Activated CD4-positive, alpha-beta T cell treated with anti-CD3 and anti-CD28 coated beads, Interleukin-2, amount 50 U/mL, for 24 hours (primary cell): ENCODE data around the gene CASTOR2.
"Not testable (repeated sequence)": the region's sequence is repeated elsewhere in the genome, so short reads cannot be mapped to it uniquely, and the experiment has no call there.

ENCODE experiments used
- DNase-seq, 2 donors: peaks; one replicate each; pipeline ENCODE4 v3.0.0-alpha.2; 2020; ENCODE audit warnings: low read depth in 1 of 2, low spot score in 1 of 2

Gene CASTOR2

DNA sequence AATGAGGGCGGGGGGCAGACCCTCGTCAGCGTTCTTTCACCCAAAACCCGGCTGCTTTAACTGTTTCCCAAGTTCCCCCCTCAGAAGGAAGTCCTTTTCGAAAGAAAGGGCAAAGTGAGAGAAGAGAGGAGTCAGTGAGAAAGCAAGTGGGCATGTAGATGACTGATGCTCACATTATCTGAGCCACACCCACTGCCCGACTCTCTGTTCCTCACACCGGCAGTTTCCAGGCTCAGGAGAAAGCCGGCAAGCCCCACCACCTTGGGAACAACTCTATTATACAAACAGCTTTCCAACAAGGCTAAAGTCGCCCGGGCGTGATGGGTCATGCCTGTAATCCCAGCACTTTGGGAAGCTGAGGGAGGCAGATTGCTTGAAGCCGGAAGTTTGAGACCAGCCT, 86.0 kb downstream of the CASTOR2 start:
- no peak for DNase-seq

- DNase-seq: no peak
Measured at GRCh38 chr7:75054744-75055143, 90.2 kb downstream of the CASTOR2 start.

- no peak for DNase-seq
Measured at GRCh38 chr7:75055155-75055554, 90.7 kb downstream of the CASTOR2 start.

GRCh38 chr7:75055830-75056772, 91.6 kb downstream of the CASTOR2 start:
- no peak for DNase-seq

DNA sequence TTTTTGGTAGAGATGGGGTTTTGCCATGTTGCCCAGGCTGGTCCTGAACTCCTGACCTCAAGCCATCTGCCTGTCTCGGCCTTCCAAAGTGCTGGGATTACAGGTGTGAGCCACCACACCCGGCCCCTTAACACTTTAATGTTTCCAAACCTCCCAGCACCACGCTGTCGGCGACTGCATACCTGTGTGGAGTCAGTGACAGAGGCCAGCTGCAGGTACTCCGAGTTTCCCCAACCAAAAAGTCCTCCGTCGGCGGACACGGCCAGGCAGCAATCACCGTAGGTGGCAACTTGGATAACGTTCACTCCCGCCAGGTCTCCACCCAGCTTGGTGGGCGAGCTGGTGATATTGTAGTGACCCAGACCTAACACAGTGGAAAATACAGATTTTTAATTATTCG, 93.9 kb downstream of the CASTOR2 start:
- no peak for DNase-seq

- DNase-seq: no peak
Measured at GRCh38 chr7:75064291-75064690, 99.8 kb downstream of the CASTOR2 start.

- no peak for DNase-seq
Measured at GRCh38 chr7:75064801-75065200, 100.3 kb downstream of the CASTOR2 start.

DNA sequence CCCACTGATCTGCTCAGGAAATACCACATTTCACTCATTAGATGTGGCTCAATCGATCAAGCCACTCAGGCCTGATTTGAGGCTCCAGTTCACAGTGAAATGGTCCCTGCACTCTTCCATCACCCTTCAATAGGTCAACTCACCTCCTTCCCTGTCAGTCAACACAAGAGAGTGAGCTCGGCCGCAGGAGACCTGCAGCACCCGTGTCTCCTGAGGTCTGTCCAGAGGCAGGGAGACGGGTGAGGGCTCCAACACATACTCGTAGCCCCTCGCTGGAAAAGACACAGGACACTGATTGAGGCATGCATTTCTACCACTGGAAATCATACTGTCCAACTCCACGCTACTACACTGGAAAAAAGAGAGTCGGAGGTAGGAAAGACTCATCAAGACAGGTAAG, 102.0 kb downstream of the CASTOR2 start:
- DNase-seq: no peak

GRCh38 chr7:75072981-75073283, 108.4 kb downstream of the CASTOR2 start:
- DNase-seq: no peak

- DNase-seq: not testable (repeated sequence)
Measured at GRCh38 chr7:75074262-75074641, 109.7 kb downstream of the CASTOR2 start.
